ENCODE measurements around the gene METTL22. TPM values are rescaled to one million over a fixed set of nuclear protein-coding genes. Genes with fewer than 3 reads are reported as not detected.

METTL22 gene
- total RNA-seq, 1 experiment from 2014 or later = 14.6 TPM

GRCh38 chr16:8595783-8596182 is 25.7 kb upstream of the METTL22 start:
- BruUV-seq (replicated peaks) = no TSS peak
- no peaks in the 10 kb centered on the region for H3K9me2 ChIP-seq (replicated peaks; ENCODE audit: low read length)
- no peaks in the 10 kb centered on the region for H3K9me3 ChIP-seq (ENCODE audit: low read length)
- H3K79me2 ChIP-seq (ENCODE audit: low read length) = no peaks in the 10 kb centered on the region
- no peaks in the 10 kb centered on the region for H3F3A ChIP-seq (ENCODE audit: low read length, unreplicated experiment)
- POLR2A ChIA-PET (ENCODE audit: unreplicated experiment) = no interaction called here
- ATAC-seq (no peak), DNase-seq (no peak)
- H3K4me3 ChIP-seq (ENCODE audit: low read length) = no peak overlapping the region
- H3K27me3 ChIP-seq (ENCODE audit: low read length) = peaks cover 16% of the 10 kb centered on the region
- no peaks in the 10 kb centered on the region for H4K20me1 ChIP-seq (ENCODE audit: low read length)
- TF ChIP-seq EZH2 (IDR thresholded peaks at IDR 0.05; ENCODE audit: low read length, unreplicated experiment) (no peak), EZH2phosphoT487 (IDR thresholded peaks at IDR 0.05; ENCODE audit: borderline replicate concordance, low read length) (no peak), CTCF (conservative IDR thresholded peaks at IDR 0.05; ENCODE audit: low read depth, low read length) (no peak)
- no peak overlapping the region for H3K4me2 ChIP-seq (ENCODE audit: low read length)
- no peak overlapping the region for H2AFZ ChIP-seq (ENCODE audit: low read length)
- intact Hi-C loops (cut with micrococcal nuclease) = no loop called here
- no peaks in the 10 kb centered on the region for H3K36me3 ChIP-seq (ENCODE audit: low read depth, low read length)
- H3K4me1 ChIP-seq (ENCODE audit: insufficient read depth, low read length) = no peaks in the 10 kb centered on the region
- CTCF ChIA-PET = no interaction called here
- H3K9ac ChIP-seq (ENCODE audit: low read length) = no peak overlapping the region
- no peak overlapping the region for H3K27ac ChIP-seq (ENCODE audit: low read length)

- Histone ChIP-seq H3K4me3 (ENCODE audit: low read length) (no peak overlapping the region), H3K9me3 (ENCODE audit: low read length) (no peaks in the 10 kb centered on the region), H3K9ac (ENCODE audit: low read length) (no peak overlapping the region), H3K4me1 (ENCODE audit: insufficient read depth, low read length) (no peaks in the 10 kb centered on the region), H3K9me2 (replicated peaks; ENCODE audit: low read length) (no peaks in the 10 kb centered on the region), H3K27ac (ENCODE audit: low read length) (no peak overlapping the region), H3K4me2 (ENCODE audit: low read length) (no peak overlapping the region), H2AFZ (ENCODE audit: low read length) (no peak overlapping the region), H3K79me2 (ENCODE audit: low read length) (no peaks in the 10 kb centered on the region), H3F3A (ENCODE audit: low read length, unreplicated experiment) (no peaks in the 10 kb centered on the region), H4K20me1 (ENCODE audit: low read length) (no peaks in the 10 kb centered on the region), H3K36me3 (ENCODE audit: low read depth, low read length) (no peaks in the 10 kb centered on the region), H3K27me3 (ENCODE audit: low read length) (peaks cover 16% of the 10 kb centered on the region)
- BruUV-seq (replicated peaks) = no TSS peak
- no peak for DNase-seq
- ChIA-PET CTCF (no interaction called here), POLR2A (ENCODE audit: unreplicated experiment) (no interaction called here)
- TF ChIP-seq CTCF (conservative IDR thresholded peaks at IDR 0.05; ENCODE audit: low read depth, low read length) (no peak), EZH2 (IDR thresholded peaks at IDR 0.05; ENCODE audit: low read length, unreplicated experiment) (no peak), EZH2phosphoT487 (IDR thresholded peaks at IDR 0.05; ENCODE audit: borderline replicate concordance, low read length) (no peak)
- ATAC-seq = no peak
- intact Hi-C loops (cut with micrococcal nuclease) = no loop called here
Measured at GRCh38 chr16:8596581-8596980, 24.9 kb upstream of the METTL22 start.

- Histone ChIP-seq H2AFZ (ENCODE audit: low read length) (no peak overlapping the region), H3K9ac (ENCODE audit: low read length) (no peak overlapping the region), H3K9me3 (ENCODE audit: low read length) (no peaks in the 10 kb centered on the region), H3K36me3 (ENCODE audit: low read depth, low read length) (no peaks in the 10 kb centered on the region), H3K4me2 (ENCODE audit: low read length) (no peak overlapping the region), H3F3A (ENCODE audit: low read length, unreplicated experiment) (no peaks in the 10 kb centered on the region), H3K4me1 (ENCODE audit: insufficient read depth, low read length) (no peaks in the 10 kb centered on the region), H3K27me3 (ENCODE audit: low read length) (peaks cover 16% of the 10 kb centered on the region), H3K4me3 (ENCODE audit: low read length) (no peak overlapping the region), H4K20me1 (ENCODE audit: low read length) (no peaks in the 10 kb centered on the region), H3K9me2 (replicated peaks; ENCODE audit: low read length) (no peaks in the 10 kb centered on the region), H3K27ac (ENCODE audit: low read length) (no peak overlapping the region), H3K79me2 (ENCODE audit: low read length) (no peaks in the 10 kb centered on the region)
- TF ChIP-seq EZH2 (IDR thresholded peaks at IDR 0.05; ENCODE audit: low read length, unreplicated experiment) = no peak
- TF ChIP-seq EZH2phosphoT487 (IDR thresholded peaks at IDR 0.05; ENCODE audit: borderline replicate concordance, low read length) = no peak
- no peak for TF ChIP-seq CTCF (conservative IDR thresholded peaks at IDR 0.05; ENCODE audit: low read depth, low read length)
- ChIA-PET CTCF (no interaction called here), POLR2A (ENCODE audit: unreplicated experiment) (no interaction called here)
- DNase-seq = no peak
- ATAC-seq = no peak
- no TSS peak for BruUV-seq (replicated peaks)
- intact Hi-C loops (cut with micrococcal nuclease) = no loop called here
Measured at GRCh38 chr16:8600144-8600775, 21.2 kb upstream of the METTL22 start.

Data from PC-3 (cell line).